Fibroblast of upper back skin (primary cell): ENCODE data around the gene THSD4.
"Not testable (repeated sequence)": the region's sequence is repeated elsewhere in the genome, so short reads cannot be mapped to it uniquely, and the experiment has no call there.

Experiments used
- DNase-seq: peaks from one replicate; pipeline ENCODE4 v3.0.0-alpha.2; 2013

THSD4 gene

DNA sequence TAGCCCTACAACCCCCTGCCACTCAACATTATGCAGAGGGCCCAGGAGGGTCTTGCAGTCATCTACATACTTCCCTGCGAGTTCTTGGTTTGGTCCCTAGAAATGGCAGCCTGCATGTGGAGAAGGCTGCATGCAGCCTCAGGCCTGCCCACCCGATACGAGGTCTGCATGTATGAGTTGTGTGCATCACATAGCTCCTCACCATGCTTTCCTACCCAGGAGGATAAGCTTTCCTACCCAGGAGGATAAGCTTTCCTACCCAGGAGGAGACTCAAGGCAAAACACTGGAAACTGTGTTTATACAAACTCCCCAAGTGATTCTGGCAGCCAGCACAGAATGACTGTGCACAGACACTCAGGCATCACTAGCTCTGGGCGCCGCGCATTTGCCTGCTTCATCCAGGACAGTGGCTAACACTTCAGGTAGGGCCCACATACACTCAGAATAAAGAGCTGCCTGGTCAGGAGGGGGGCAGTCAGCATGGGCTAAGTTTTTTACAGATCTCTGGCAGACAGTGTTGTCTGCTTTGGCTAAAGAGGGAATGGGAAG lies 187.7 kb downstream of the THSD4 start:
- DNase-seq, result no peak

DNA sequence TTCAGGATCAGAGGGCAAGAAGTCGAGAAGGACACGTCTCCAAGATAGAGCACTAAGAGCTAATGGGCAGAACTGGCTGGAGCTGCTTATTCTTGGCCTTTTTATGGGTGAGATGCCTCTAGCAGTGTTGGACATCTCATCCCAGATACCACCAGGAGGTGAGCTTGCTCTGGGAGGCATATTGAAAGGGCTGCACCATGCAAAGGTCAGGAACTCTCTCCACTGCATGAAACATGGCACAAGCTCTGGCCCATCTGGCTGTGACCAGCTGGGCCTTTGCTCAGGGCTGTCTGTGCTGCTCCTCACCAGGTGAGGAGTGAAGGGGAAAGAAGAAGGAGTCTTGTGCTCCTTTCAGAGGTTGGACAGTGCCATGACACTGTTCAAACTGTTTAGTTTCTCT lies 188.7 kb downstream of the THSD4 start:
- no peak for DNase-seq

DNA sequence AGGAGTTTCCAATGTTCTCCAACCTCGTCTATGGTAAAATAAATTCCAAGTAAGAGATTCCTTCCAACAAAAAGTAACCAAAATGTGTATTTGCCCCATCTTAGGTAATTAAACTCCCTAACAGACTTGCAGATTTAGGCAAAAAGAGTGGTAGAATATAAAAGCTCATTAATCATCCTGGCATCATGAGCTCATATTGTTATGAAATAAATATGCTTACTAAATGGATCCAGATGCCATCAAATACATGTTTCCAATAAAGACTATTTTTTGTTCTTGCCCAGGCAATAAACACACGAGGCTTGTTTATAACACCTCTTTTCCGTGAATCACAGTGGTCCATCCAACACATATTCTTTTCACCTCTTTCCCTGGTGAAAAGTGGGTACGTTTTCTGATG lies 189.4 kb downstream of the THSD4 start:
- DNase-seq, result no peak

DNA sequence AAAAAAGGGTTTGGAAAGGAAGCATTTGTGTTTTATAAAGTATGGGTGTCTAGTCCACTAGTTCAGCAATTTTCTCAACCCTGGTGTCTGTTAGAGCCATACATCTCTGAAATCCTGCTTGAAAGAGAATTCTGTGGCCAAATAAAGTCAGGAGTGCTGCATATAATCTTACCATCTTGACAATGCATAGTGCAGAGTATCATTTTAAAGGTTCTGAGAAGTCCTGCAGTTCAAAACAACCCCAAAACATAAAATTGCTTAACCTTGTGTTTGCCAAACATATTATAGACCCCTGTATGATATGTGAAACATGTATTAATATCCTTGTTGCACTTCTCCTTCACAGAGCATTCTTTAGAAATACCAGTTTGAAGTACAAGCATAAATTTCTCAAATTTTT lies 191.3 kb downstream of the THSD4 start:
- no peak for DNase-seq

DNA sequence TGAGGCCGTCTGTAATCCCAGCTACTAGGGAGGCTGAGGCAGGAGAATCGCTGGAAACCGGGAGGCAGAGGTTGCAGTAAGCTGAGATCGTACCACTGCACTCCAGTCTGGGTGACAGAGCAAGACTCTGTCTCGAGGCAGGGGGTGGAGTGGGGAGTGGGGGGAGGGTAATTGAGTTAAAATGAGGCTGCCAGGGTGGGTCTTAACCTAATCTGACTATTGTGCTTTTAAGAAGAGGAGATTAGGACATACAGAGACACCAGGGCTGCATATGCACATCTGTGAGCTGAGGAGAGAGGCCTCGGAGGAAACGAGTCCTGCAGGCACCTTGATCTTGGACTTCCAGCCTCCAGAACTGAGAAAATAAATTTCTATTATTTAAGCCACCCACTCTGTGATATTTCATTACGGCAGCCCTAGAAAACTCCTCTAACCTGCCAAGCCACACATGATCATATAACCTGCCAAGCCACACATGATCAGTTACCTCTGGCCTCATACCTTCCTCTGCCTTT lies 197.0 kb downstream of the THSD4 start:
- DNase-seq, result no peak

DNA sequence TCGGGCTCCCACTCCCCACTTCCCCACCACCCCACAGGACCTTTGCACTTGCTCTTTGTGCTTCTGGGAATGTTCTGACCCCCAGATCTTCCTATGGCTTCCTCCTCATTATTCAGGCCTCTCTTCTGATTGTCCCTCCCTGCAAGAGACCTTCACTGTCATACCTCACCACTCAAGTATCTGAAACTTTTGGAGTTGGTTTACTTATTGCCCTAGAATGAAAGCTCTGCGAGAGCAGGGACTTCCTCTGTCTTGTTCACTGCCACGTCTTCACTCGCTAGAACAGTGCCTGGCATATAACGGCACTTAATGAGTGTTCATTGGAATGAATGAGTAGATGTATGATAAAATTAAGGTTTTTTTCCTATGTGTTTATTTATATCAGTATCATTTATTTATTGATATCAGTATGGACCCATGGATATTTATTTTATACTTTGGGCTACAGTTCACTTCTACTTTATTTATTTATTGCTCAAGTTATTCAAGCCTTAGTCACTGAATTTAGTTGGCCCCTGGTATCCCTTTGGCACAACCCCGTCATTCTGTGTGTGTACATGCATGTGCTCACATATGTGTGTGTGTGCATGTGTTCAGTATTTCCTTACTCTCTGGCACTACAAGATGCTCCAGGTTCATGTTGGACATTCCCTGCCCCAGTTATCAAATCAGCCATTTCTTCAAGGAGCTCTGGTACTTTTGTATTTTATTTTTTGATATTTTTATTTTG lies 197.6 kb downstream of the THSD4 start:
- DNase-seq, result no peak

DNA sequence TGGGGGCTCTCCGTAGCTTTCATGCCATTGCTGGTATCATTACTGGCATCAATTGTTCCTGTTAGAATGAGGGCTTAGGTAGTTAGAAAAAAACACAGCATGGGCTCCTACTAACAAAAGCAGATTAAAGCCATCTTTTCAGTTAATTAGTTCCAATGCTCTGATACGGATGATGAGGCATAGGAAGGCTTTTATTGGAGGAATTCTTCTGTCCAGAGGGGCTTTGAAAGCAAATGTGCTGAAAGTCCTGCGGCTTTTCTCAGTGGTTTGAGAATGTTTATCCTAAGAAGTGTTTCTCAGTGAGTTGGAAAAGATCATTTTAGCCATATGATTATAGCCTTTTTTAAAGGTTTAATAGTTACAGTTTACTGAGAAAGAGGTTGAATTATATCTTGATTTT lies 198.5 kb downstream of the THSD4 start:
- peak; percentile 27 for DNase-seq

DNA sequence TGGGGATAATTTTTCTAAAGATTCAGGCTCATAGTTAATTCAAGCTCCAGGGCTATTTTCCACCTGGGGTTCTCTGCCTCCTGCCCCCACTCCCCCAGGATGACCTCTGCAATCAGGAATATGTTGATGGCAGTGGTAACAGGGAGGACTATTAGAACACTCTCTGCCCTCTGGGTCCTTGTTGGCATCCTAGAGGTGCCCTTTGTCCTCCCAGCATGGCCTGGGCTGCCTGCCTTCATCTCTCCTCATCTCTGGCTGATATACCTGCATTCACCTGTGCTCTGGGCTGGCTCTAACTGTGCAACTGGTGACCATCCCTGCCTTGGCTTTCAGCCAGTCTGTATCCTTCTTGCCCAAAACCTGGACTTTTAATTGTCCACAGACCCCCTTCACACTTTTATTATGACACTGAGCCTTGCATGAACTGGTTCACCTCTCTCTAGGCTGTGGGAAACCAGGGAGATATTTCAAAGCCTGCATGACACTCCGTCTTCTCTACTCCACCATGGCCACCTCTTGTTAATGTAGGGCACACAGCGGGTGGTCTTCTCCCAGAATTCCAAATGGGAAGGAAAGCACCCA lies 199.8 kb downstream of the THSD4 start:
- DNase-seq, result no peak

DNA sequence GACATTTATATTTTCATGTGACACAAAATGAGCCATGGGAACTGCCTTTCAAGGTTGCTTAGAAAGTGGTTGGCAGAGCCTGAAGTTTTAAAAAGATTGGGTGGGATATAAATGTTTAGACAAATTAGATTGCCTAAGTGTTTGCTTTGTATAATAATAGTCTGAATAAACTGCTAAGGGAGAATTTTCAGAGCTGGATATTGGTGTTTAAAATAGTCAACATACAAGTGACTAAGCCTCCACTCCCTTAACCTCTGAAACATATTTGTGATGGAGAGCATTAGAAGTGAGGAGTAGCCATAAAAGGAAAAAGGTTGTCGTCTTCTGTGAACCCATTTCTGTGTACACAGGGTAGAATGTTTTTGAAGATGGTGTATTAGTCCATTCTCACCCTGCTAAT lies 201.6 kb downstream of the THSD4 start:
- no peak for DNase-seq

DNA sequence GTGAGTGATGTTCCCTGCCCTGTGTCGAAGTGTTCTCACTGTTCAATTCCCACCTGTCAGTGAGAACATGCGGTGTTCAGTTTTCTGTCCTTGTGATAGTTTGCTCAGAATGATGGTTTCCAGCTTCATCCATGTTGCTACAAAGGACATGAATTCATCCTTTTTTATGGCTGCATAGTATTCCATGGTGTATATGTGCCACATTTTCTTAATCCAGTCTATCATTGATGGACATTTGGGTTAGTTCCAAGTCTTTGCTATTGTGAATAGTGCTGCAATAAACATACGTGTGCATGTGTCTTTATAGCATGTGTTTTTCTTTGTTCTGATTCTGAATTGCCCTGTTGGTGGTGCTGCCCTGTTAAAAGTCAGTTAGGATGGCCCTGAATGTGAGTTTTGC lies 204.2 kb downstream of the THSD4 start:
- DNase-seq, result not testable (repeated sequence)

DNA sequence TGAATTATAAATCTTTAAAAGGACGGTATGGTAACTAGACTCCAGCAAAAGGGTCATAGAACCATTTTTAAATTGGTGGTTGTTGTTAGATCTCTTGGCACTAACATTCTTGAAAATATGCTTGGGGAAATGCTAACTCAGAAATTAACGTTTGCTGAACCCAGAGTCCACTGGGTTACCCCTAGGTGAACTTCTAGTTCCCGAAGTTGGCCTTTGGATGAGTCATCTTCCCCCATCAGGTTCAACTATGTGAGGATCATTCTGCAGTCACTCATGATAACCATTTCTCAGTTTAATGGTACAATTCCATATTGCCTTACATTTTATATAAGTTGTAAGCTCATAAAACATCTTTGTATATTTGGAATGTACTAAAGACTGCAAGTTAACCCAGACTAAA lies 204.7 kb downstream of the THSD4 start:
- no peak for DNase-seq

DNA sequence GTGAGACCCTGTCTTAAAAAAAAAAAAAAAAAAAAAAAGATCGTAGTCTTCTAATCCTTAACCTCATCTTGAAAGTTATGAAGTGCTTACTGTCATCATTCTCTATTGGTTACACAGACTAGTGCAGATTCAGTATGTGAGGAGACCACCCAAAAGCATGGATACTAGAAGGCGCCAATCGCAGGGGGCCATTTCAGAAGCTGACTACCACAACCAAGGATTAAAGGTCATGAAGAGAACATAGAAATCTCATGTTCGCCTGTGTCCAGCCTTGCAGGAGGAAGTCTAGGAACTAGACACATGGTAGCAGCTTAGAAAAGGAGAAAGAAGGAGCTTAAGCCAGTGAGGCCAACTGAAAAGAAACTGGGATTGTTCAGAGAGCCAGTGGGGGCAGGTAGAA lies 207.8 kb downstream of the THSD4 start:
- no peak for DNase-seq

DNA sequence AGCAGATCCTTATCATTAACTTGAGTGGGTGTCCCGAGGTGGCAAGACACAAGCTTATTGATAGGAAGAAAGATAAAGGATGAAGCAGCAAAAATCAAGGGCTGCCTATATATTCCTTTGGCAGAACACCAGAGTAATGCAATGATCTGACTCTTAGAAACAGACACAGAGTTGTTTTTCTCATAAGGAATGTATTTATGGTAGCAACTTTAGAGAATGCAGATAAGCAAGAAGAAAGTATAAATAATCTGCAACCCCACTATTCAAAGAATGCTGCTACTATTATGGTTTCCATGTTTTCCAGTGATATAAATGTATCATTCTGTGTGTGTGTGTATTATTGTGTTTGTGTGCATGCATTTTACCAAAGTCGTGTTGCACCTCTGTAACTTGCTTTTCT lies 208.3 kb downstream of the THSD4 start:
- DNase-seq, result no peak

DNA sequence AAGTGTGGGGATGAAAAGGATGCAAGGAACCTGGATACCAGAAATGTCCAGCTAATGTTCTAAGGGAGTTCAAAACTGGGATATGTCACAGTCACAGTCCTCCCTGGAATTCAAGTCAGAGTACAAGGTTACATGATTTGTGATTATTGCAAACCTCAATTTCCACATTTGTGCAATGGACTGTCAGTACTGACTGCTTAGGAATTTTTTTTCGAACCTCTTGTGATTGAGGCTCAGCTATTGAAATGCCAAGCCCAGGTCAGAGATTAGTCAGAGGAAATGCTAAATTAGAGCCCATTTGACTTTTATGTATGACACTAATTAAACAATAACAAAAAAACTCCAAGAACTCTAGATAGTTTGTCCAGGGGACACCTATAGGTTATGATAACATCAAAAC lies 210.2 kb downstream of the THSD4 start:
- DNase-seq, result peak; percentile 54

DNA sequence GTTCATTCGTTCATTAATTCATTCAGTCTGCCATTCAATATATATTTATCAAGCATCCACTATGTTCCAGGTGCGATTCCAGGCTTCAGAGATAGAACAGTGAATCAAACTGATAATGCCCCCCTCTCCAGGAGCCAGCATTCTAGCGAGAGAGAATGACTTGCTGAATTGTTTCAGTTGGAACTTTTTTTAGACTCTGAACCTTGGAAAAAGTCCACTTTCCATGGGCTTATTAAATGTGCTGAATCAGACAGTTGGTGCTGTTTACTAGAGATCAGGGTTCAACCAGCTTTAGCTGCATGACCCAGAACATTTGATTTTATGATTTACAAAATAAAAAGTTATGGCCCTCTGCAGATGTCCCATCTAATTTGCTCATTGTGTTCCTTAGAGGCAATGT lies 213.2 kb downstream of the THSD4 start:
- no peak for DNase-seq

DNA sequence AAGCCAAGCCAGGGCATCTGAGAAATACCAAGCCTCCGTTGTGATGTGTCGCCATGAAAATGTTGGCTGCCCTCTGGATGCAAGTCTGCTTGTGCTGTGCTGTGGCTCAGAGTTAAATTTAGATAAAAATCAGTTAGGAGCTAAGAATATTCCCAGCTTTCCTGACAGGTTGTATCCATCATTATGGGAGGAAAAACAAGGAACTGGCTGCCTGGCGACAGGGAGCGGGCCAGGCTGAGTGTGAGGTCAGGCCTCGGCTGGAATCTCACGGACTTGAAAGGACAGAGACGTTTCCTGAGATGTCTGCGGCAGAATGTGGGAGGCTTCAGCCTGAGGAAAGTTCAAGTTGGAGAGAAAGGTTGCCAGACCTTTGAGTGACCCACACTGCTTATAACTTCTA lies 213.8 kb downstream of the THSD4 start:
- DNase-seq, result peak; percentile 49

DNA sequence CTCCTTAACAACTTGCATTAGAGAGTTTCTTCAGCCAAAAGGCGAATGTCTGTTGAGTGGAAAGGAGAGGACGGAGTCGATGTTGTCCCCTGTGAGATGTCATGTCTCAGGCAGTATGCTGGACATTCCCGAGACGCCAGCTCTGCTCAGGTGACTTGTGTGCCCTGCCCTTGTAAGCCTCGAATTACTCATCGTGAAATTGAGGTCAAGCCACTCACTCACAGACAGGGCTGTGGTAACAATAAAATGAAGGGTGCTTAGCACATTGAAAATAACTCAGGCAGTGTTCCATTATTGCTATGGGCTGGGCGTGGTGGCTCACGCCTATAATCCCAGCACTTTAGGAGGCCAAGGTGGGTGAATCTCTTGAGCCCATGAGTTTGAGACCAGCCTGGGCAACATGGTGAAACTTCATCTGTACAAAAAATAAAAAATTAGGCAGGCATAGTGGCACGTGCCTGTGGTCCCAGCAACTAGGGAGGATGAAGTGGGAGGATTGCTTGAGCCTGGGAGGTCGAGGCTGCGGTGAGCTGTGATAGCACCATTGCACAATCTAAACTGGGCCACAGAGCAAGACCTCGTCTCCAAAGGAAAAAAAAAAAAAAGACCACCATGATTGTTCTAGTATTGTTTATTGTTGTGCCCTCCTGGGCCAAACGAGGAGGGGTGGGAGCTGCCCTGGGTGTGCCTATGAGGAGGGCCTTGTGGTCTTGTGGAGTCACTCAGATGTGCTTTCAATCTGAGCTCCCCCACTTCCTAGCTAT lies 214.4 kb downstream of the THSD4 start:
- peak; percentile 47 for DNase-seq

DNA sequence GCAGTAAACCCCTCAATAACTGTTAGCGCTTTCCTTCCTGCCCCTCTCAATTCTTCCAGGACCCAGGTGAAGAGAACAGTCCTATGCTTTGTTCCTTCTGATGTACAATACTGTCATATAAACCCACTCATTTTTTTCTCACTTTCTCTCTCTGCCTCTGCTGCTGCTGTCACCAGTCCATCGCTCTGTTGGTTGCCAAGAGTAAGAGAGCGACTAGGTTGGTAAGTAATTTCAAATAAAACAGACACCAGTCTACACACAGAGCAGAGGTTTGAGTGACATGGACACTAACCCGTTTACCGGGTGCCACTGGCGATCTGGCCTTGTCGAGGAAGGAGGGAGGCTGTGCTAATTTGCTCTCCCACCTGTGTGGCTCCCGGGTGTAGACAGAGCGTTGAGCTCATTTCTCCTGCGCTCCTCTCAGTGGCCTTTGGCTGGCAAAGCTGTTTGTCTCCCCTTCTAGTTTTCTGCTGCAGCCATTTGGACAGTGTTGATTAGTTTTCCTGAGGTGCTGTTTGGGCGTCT lies 215.4 kb downstream of the THSD4 start:
- DNase-seq, result no peak

DNA sequence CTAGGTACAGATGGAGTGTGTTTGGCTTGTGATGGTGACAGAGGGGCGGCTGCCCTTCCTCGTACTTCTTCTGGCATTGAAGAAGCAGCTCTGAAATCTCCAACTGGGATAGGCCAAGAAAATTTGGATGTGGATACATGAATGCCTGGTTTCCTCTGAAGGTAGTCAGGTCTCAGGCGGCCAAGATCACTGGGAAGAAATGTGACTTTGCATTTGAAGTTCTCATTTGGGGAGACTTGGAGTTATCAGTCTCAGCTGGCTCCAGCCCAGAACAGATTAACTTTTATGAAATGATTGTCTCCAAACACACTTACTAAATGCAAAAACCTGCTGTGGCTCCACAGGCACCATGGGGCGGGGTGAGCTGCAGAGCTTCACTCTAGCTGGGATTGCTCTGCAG lies 215.9 kb downstream of the THSD4 start:
- DNase-seq, result no peak

DNA sequence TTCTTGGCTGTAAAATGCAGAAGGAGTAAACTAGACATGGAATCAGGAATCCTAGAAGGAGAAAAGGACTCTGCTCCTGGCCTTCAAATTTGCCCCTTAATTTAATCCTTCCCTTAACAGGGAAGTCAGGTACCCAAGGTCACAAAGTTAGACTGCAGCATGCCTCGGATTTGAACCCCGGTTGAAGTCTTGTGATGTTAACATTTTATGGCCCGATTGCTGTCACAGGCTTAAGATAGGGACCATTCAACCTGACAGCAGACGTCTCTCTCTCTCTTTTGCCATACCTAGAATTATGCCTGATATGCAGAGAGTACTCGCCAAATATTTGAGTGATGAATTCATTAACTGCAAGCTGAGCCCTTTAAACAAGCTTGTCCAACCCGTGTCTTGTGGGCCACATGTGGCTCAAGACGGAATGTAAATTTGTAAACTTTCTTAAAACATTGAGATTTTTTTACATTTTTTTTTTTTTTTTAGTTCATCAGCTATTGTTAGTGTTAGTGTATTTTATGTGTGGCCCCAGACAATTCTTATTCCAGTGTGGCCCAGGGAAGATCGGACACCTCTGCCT lies 217.2 kb downstream of the THSD4 start:
- DNase-seq, result peak; percentile 63

DNA sequence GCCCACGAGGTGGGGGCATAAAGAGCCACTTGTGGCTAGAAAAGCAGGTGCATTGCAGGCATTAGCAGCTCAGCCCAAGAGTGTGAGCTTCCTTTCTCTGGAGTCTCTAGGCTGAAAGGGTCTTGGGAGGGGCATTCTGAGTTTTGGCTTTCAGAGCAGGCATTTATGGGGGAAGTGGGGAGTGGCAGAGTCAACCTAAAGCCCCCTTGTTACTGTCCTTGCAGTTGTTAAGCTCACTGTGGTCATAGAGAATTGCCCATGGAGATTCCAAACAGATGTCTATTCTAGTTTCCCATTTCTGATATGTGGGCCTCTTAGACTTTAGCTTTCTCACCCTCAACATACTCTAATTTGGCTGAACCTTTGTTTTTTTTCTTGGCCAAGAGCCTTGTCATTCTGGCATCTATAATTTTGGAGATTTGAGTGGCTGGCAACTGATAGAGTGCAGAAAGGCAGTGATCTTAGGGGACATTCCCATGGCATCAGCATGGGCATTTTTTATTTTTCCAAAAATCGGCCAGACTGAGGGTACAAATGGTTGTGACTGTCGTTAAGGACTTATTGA lies 217.9 kb downstream of the THSD4 start:
- DNase-seq, result no peak

DNA sequence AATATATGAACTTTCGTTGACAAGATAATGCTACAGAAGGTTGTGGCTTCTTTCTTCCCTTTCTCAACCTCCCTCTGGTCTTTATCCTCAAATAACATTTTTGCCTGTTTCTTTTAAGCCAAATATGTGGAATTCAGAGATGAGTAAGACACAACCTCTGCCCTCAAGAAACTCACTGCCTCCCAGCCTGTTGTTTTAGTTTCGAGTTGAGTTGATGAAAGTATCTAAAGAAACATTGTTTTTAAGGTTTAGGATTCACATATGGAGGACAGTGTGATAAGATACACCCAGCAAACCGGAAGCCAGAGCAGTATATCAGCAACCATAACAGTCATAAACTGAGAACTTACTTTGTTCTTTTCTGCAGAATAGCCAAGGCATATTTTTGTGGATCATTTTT lies 218.6 kb downstream of the THSD4 start:
- peak; percentile 77 for DNase-seq

DNA sequence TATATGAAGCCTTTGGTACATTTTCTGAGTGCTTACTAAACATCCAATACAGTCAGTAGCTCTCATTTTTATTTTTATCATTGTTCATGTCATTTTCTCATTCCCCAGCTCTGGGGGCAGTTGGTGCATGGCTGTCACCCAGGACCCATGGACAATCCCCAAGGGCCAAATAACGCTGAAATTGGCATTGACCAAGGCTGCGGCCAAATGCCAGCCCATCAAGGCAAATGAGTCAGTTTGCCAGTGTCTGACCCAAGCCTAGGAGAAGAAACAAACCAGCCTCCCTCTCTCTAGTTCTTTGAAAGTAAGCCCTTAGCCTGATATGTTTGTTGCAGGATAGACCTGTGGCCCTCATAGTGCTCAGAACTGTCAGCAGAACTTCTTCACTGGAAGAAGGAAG lies 219.2 kb downstream of the THSD4 start:
- no peak for DNase-seq
